ENCODE measurements around the gene NDUFAF7.

- no peak for TF ChIP-seq ZNF8 (CRISPR knock-in tag; IDR thresholded peaks at IDR 0.05)
- TF ChIP-seq ZFP3 (CRISPR knock-in tag; IDR thresholded peaks at IDR 0.05), result no peak
- no peak for TF ChIP-seq CSDC2 (CRISPR knock-in tag; IDR thresholded peaks at IDR 0.05)
- TF ChIP-seq TSHZ2 (CRISPR knock-in tag; IDR thresholded peaks at IDR 0.05), result no peak
- TF ChIP-seq OSR1 (CRISPR knock-in tag; IDR thresholded peaks at IDR 0.05), result no peak
- no peak for TF ChIP-seq ZFP30 (CRISPR knock-in tag; IDR thresholded peaks at IDR 0.05)
- no peak for TF ChIP-seq ISL1 (CRISPR knock-in tag; IDR thresholded peaks at IDR 0.05)
- TF ChIP-seq ZC3H10 (CRISPR knock-in tag; IDR thresholded peaks at IDR 0.05), result no peak
- TF ChIP-seq PATZ1 (CRISPR knock-in tag; IDR thresholded peaks at IDR 0.05; ENCODE audit: borderline replicate concordance), result no peak
- no peak for TF ChIP-seq RARB (CRISPR knock-in tag; IDR thresholded peaks at IDR 0.05)
- TF ChIP-seq PPARA (CRISPR knock-in tag; IDR thresholded peaks at IDR 0.05; ENCODE audit: borderline replicate concordance), result no peak
These were observed 13.3 kb downstream of the NDUFAF7 start for GRCh38 chr2:37244755-37245154.

Data from SK-N-SH treated with all-trans-retinoic acid at 6 μM for 48 hours (cell line).